HG02798 (cell line): ENCODE measurements around the gene SIGLEC6.
"Not testable (repeated sequence)": the region's sequence is repeated elsewhere in the genome, so short reads cannot be mapped to it uniquely, and the experiment has no call there.

Source experiments
- ATAC-seq: cut with Tn5 transposase; IDR thresholded peaks from one replicate; pipeline ENCODE4 v1.9.1; 2021; ENCODE audit warnings: mild to moderate bottlenecking; ENCODE audit not compliant: unreplicated experiment, poor library complexity

The SIGLEC6 gene

DNA sequence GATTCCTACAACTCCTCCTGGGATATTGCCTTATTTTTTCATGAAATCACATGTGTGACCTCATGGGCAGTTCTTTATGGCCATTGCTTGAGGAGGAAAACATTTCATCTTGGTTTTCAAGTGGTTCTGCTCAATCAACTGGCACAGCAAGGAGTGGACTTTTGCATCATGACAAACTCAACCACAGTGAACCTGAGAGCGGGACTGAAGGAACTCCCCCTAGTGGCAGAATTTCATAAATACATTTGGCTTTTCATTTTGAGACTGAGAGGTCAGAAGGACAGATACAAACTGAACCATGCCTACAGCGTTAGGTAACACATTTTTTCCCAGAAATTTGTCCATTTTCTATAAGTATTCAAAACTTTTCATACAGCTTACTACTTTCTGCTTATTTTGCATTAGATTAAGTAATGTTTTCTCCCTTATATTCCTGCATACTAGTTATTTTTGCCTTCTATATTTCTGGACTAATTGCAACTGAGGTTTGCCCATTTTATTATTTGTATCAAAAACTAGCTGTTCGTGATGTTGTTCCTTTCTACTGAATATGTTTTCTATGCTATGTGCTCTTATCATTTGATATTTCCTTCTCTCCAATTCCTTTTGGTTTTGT is 16.5 kb downstream of the SIGLEC6 start:
- no peak for ATAC-seq

DNA sequence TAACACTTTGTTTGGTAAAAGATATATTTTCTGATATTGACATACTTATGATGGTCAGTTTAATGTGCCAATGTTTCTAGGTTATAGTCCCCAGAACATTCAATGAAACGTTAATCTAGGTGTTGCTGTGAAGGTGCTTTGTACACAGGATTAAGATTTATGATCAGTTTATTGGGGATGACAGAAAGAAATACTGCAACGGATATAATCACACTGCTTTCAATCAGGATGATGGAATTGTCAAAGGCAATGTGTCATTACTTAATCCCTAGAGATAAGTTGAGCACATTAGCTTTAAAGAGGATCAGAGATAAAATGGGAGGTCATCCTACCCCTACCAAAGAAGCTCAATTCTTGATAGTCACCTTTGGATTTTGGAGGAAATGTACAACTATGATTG is 17.5 kb downstream of the SIGLEC6 start:
- ATAC-seq, result no peak

DNA sequence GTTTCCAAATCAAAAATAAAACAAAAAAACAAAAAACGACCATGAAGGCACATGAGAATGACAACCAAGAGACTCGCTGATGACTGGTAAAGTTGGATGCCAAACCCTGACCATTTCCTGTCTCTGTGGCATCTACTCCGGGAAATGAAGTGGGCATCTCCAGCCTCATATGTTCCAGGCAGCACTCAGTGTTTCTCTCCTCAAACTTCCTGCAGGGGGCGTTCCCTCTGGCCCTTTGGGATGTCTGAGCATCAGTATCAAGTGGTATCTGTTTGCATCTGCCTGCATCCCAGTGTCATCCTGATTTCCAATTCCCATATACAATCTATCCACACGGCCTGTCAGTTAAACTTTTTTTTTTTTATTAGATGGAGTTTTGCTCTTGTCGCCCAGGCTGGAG is 20.1 kb downstream of the SIGLEC6 start:
- no peak for ATAC-seq

DNA sequence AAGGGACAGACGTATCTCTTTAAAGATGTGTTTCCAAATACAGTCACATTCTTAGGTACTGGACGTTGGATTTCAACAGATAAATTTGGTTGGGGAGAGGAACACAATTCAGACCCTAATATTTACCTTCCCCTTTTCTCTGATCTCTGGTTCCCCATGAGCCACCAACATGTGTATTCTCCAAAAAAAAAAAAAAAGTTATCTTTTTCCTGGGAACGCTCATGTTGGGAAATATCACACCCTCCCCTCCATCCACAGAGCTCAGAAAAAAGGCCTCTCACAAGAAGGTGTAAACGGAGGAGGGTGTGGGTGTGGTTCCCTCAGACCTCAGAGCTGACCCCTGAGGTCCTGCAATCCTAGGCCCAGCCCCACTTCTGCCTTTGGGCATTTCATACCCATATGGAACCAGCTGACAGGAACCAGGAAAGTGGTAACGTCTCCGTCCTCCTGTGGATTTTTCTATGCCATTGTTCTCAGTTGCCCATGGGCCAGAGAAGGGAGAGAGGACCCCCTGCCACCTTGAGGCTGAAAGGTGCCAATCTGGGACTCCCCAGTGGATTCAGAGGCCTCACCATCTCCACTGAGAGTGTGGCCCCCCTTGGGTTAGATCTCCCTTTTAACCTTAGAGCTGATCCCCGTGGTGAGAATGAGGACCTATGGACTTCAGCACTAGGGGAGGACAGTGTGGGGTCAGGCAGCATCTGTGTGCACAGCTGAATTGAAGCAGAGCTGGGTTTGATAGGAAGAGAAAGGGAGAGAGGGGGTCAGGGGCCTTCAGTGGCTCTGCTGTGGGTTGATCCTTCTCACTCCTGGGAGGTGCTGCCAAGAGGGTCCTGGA is 21.4 kb downstream of the SIGLEC6 start:
- no peak for ATAC-seq

DNA sequence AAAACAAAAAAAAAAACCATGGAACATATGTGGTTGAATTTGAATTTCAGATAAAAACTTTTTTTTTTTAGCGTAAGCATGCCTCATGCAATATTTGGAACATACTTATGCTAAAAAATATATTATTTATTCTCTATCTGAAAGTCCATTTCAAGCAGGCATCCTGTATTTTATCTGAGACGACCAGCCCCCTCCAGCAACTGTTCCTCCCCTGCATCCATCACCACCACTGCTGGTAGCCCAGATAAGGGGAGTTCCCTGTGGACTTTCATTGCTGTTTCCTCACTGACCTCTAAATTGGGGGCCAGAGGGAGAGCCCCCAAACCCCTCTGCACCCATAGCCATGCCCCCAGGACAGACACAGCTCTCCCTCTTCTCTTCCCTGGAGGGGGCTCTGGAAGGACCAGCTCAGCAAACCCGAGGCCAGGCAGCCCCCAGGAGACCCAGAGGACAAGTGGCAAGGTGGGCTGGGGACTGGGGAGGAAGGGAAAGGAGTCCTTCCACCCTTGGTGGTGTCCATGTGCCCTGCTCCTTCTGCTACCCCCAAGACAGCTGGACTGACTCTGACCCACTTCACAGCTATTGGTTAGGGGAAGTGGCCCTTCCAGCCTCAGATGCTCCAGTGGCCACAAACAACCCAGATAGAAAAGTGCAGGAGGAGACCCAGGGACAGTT is 23.3 kb downstream of the SIGLEC6 start:
- ATAC-seq, result no peak

DNA sequence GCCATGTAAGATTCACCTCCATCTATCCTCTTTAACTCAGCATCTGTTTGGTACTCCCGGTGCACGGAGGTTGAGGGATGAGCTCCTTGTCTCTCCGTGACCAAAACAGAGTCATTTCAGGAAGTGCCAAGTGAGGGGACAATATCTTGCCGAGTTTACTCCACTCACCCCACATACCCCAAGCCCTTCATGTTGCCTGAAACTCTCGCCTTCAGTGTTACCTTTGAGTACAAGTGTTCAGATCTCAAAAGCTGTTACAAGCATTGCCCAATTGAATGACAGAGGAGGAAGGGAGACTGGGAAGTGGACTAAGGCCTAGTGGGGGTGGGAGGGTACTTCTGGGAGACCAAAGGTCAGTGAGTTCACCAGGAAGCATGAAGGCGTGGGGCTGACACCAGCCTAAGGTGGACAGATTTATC is 23.8 kb downstream of the SIGLEC6 start:
- ATAC-seq, result no peak

DNA sequence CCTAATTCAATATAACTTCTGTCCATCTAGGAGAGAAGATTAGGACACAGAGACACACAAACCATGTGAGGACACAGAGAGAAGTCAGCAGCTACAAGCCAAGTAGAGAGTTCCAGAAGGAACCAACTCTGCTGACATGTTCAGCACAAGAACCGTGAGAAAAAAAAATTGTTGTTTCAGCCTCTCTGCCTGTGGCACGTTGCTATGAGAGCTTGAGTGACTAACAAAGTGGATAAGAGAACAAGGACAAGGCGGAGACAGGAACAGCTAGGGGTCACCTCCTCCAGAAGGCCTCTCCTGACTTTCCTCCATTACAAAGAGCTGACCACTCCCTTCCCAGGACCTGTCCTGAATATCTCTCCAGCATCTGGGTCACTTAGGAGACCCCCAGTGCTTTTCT is 24.3 kb downstream of the SIGLEC6 start:
- no peak for ATAC-seq

DNA sequence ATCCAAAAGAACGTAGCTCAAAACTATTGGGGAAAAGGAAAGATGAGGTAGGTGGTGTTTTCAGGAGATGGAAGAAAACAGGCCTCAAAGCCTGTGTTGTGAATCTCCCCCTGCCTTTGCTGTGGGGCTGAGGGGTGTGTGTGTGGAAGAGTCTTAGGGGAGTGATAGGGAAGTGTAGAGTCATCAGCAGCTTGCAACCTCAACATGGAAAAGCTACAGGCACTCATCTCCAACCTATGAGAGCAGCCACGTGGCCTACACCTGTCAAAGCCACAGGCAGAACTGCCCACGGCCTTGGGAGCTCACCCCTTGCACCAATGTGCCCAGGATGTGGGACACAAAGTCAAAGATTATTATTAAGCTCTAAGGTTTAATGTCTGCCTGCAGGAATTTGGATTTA is 25.6 kb downstream of the SIGLEC6 start:
- ATAC-seq, result no peak

DNA sequence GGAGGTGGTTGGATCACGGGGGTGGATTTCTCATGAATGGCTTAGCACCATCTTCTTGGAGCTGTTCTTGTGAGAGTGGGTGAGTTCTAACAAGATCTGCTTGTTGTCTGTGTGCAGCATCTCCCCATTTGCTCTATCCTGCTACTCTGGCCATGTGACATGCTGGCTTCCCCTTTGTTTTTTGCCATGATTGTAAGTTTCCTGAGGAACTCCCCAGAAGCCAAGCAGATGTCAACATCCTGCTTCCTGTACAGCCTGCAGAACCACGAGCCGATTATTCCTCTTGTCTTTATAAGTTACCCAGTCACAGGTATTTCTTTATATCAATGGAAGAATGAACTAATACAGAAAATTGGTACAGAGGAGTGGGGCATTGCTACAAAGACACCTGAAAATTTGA is 27.6 kb downstream of the SIGLEC6 start:
- ATAC-seq, result no peak

DNA sequence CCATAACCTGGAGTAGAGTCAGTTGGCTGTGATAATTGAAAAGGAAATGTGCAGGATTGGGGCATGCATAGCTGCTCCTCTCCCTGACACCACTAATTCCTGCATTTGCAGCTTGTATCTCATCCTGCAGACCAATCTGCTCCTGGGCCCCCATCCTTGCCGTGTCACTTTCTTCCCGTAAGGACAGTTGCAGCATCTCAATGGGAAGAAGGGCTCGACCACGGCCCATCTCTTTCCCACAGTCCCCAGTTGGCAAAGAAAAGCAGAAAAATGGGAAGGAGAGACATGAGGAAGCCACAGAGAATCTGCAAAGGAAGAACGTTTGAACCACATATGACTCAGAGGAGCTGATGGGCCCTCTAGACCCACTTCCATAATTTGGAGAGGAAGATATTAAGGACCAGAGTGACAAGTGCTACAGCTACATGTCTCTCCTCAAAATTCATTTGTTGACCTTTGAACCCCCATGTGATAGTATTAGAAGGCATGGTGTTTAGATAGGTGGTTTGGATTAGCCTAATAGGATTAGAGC is 28.1 kb downstream of the SIGLEC6 start:
- no peak for ATAC-seq

DNA sequence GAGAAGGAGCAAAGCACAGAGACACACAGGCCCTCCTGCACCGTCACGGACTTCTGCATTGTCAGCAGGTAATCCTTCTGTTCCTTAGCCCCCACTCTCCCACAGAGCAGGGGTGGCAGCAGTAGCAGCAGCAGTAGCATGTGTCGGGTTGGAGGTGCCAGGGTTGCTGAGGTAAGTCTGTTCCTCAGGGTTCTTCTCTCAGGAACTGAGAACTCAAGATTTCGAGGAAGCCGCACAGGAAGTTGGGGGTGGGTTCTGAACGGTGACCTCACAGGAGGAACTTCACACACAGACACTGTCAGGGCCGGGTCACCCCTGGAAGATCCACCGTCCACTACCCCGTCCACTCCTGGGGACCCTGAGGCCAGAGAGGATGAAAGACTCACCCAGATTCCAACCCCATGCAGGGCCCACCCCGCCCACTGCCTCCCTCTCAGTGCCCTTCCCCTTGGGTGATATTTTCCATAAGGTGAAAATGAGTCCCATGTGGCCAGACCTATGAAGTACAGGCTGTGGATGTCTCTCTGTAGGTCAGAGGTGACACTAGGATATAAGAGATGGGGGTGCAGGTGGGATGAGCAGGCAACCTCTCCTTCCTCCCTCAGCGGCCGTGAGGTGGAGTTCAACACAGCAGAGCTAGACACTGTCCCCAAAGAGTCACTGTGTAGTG is 29.7 kb downstream of the SIGLEC6 start, which contains the start of gene SIGLEC12:
SIGLEC12 (minus strand) TSS at position 207 of the 670 bp plus-strand sequence; CDS start at position 140, 67 bp downstream.
- no peak for ATAC-seq

DNA sequence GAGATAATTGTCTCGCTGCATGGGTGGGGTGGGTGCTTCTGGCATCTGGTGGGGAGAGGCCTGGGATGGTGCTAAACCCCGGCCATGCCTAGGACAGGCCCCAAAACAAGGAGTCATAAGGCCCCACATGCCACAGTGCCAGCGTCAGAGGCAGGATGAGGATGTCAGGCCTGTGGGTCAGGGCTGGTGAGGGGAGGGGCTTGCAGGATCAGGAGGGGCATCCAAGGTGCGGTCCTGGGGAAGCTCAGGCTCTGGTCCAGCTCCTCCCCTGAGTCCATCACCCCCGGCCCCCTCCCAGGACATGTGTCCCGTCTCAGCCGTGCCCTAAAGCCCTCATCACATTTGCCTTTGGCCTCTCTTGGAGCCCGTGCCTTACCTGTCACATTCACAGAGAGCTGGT is 30.5 kb downstream of the SIGLEC6 start:
- ATAC-seq, result not testable (repeated sequence)

DNA sequence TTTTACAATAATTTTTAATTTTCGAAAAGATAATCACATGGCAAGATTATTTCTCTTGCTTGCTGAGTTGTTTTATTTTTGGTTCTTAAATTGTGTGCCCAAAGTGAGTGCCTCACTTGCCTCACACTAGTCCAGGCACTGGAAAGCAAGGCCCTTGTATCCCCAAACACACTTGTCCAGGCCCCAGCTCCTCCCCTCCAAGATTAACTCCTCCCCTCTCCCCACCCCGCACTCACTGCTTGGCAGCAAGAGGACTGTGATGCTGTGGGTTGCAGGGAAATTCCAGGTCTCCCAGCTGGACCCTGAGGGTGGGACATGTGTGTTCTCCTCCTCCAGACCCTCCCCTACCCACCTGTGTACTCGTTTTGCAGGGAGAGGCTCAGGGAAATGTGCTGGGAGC is 33.8 kb downstream of the SIGLEC6 start:
- ATAC-seq, result no peak

DNA sequence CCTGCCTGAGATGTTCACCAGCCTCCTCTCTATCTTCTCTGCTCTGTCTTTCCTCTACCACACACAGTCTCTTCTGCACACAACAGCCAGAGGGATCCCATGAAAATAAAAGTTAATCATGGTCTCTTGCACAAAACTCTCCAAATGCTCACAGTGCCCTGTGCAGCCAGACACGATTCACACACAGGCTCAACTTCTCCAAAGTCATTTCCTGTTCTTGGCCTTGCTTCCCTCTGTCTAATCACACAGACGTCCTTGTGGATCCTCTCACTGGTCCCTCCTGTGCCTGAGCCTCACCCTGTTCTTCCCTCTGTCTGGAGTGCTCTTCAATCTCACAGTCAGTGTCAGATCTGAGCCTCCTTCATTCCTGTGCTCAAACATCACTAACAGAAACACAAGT is 37.7 kb downstream of the SIGLEC6 start:
- ATAC-seq, result no peak

DNA sequence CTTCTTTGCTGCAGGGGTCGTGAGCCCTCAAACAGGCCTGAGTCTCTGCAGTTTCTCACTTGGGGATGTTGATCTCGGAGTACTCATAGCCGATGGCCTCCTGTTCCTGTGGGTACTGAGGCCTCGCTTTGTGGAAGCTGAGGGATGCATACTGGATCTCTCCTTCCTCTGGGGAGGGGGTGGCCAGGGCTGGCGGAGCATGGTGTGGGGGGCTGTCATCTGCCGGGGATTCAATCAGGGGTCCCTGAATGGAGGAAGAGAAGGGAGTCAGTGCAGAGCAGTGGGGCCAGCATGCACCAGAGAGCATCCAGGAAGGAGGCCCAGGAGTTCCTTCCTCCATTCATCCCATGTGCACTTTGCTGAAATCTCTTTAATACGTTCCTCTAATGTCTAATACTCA is 39.9 kb downstream of the SIGLEC6 start:
- no peak for ATAC-seq

DNA sequence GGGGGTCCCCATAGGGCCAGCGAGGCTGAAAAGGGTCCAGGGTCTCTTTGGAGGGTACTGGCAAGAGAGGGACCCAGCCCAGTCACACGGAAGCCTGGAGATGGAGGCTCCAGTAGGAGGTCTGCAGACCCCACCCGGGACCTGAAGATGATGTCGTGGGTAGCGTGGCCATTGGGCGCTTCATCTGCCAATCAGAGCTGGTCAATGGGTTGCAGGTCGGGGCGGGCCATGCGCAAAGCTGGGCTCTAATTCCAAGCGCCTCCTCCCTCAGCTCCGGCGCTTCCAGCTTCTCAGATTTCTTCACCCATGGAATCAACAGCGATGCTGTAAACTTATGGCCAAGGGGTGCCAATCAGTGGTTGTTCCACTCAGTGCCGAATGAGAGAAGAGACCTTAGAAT is 40.8 kb downstream of the SIGLEC6 start:
- no peak for ATAC-seq

DNA sequence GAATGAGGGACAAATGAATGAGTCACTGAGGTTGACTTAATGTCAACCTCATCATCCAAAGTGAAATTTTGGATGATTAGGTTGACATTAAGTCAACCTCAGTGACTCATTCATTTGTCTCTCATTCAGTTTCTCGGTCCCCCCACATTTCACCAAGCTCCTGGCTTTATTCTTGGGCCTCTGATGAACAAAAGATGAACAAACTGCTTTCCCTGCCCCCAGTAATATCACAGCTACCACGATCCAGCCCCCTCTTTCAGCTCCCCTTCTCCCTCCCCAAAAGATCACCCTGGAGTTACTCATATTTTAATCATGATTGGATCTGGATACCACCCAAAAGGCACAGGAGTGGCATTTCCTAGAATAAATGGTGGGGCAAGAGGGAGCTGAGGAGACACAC is 42.4 kb downstream of the SIGLEC6 start:
- ATAC-seq, result no peak

DNA sequence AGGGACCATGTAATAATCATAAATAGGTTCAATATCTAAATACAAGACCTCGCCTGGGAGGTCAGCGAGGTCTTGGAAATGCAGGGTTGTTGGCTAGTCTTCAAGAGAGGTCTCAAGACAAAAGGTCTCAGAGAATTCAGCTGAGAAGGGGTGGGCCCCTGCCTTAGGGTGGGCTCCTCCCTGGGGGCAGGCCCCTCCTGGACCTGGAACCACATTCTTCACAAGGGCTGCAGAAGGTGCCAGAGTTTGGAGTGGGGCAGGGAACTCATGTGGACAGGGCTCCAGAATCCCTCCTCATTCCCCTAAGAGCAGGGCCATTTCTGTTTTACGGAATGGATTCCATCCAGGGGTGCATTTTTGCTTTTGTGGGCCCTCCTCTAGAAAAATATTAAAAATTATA is 43.0 kb downstream of the SIGLEC6 start:
- no peak for ATAC-seq

DNA sequence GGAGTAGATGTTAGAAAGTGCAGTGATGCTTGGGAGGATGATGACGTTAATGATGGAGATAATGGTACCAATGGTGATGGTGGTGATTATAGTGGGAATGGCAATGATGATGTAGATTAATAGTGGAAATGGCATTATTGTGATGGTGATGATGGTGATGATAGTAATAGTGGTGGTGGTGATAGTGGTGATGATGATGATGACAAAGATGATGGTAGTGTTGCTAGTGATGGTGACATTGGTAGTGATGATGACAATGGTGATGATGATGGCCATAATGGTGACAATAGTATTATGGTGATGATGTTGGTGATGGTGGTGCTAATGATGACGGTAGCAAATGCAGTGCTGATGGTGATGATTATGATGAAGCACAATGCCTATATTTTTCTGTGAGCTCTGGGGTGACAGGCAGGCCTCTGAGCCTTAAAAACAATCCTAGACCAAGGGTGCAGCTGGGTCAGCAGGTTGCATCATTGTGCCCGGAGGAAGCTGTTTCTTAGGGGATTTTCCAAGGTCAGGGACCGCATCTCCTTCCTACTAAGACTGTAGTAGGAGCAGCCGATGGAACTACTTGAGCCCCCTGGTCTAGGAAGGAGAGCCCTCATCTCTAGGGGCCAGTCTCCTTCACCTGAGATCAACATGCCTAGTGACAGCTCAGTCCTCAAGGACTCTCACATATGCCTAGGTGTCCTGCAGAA is 45.4 kb downstream of the SIGLEC6 start:
- ATAC-seq, result no peak

DNA sequence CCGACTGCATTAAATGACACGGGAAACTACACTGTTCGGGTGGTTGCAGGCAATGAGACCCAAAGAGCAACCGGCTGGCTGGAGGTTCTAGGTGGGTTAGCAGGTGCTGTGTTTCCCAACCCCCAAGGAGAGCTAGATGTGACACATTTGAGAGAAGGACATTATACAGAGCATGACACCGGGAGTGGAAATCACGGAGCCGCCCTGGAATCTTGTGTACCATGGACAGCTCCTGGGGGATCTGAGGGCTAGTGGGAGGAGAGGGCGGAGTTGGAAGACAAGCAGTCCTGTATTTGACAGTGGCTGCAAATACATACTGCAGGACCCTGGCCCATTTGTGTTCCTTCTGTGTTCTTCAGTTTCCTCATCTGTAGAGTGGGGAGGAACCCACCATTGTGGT is 50.9 kb downstream of the SIGLEC6 start:
- no peak for ATAC-seq
